ENCODE results near the gene MAS1L. TPM values are rescaled to one million over a fixed set of nuclear protein-coding genes. Genes with fewer than 3 reads are reported as not detected.
A peak's percentile ranks its signal among the peaks of the same experiment; 100 is the strongest.

MAS1L gene
- total and polyA plus RNA-seq, 4 donors: not detected

- WGBS: 75% methylated on average over 9 of the region's 9 CpGs
- Histone ChIP-seq H3K27me3 (ENCODE audit: control insufficient read depth in 4 of 4, insufficient read depth in 4 of 4, low read length in 3 of 4) (no peaks in the 10 kb centered on the region), H3K4me1 (ENCODE audit: control insufficient read depth in 4 of 4, insufficient read depth in 4 of 4, low read length in 3 of 4) (no peaks in the 10 kb centered on the region), H3K36me3 (ENCODE audit: control insufficient read depth in 4 of 4, insufficient read depth in 3 of 4, low read depth in 1 of 4, low read length in 3 of 4) (no peaks in the 10 kb centered on the region), H3K27ac (ENCODE audit: low read depth in 1 of 2, low read length in 2 of 2) (no peak overlapping the region), H3K9me3 (ENCODE audit: control insufficient read depth in 4 of 4, low read length in 3 of 4) (no peaks in the 10 kb centered on the region), H3K9ac (ENCODE audit: low read depth in 1 of 2, low read length in 2 of 2) (no peak overlapping the region), H3K4me3 (ENCODE audit: low read depth in 1 of 3, low read length in 3 of 3) (no peak overlapping the region)
- TF ChIP-seq REST (IDR thresholded peaks at IDR 0.05) (no peak), EGR1 (IDR thresholded peaks at IDR 0.05; ENCODE audit: low read depth in 2 of 2) (no peak), RXRA (IDR thresholded peaks at IDR 0.05) (no peak), CTCF (IDR thresholded peaks at IDR 0.05; ENCODE audit: low read depth, low read length, missing input control) (no peak), HNF4G (IDR thresholded peaks at IDR 0.05) (no peak), GABPA (IDR thresholded peaks at IDR 0.05 in 1 of 2, conservative IDR thresholded peaks at IDR 0.05 in 1 of 2) (no peak), MAX (IDR thresholded peaks at IDR 0.05) (no peak), RAD21 (IDR thresholded peaks at IDR 0.05) (no peak), SP1 (IDR thresholded peaks at IDR 0.05) (no peak)
- peak; percentile 14 for DNase-seq (ENCODE audit: low spot score)
Measured at GRCh38 chr6:29509711-29510110, 22.0 kb upstream of the MAS1L start.

- peak; percentile 24 for DNase-seq (ENCODE audit: low spot score)
- no peaks in the 10 kb centered on the region for H3K9me3 ChIP-seq (ENCODE audit: control insufficient read depth in 4 of 4, low read length in 3 of 4)
- H3K36me3 ChIP-seq (ENCODE audit: control insufficient read depth in 4 of 4, insufficient read depth in 3 of 4, low read depth in 1 of 4, low read length in 3 of 4): no peaks in the 10 kb centered on the region
- H3K27ac ChIP-seq (ENCODE audit: low read depth in 1 of 2, low read length in 2 of 2): no peak overlapping the region
- H3K4me1 ChIP-seq (ENCODE audit: control insufficient read depth in 4 of 4, insufficient read depth in 4 of 4, low read length in 3 of 4): no peaks in the 10 kb centered on the region
- H3K27me3 ChIP-seq (ENCODE audit: control insufficient read depth in 4 of 4, insufficient read depth in 4 of 4, low read length in 3 of 4): no peaks in the 10 kb centered on the region
- 74% methylated on average over 6 of the region's 6 CpGs for WGBS
- no peak overlapping the region for H3K9ac ChIP-seq (ENCODE audit: low read depth in 1 of 2, low read length in 2 of 2)
- TF ChIP-seq TAF1 (conservative IDR thresholded peaks at IDR 0.05): no peak
- H3K4me3 ChIP-seq (ENCODE audit: low read depth in 1 of 3, low read length in 3 of 3): no peak overlapping the region
Measured at GRCh38 chr6:29509239-29509638, 21.5 kb upstream of the MAS1L start.

- no peak overlapping the region for H3K9ac ChIP-seq (ENCODE audit: low read depth in 1 of 2, low read length in 2 of 2)
- H3K9me3 ChIP-seq (ENCODE audit: control insufficient read depth in 4 of 4, low read length in 3 of 4): no peaks in the 10 kb centered on the region
- H3K4me3 ChIP-seq (ENCODE audit: low read depth in 1 of 3, low read length in 3 of 3): no peak overlapping the region
- no peak for TF ChIP-seq RAD21 (IDR thresholded peaks at IDR 0.05)
- no peak for TF ChIP-seq REST (IDR thresholded peaks at IDR 0.05)
- TF ChIP-seq NR2F2 (IDR thresholded peaks at IDR 0.05): no peak
- TF ChIP-seq FOXA2 (IDR thresholded peaks at IDR 0.05): no peak
- no peak for DNase-seq (ENCODE audit: low spot score)
- no peaks in the 10 kb centered on the region for H3K4me1 ChIP-seq (ENCODE audit: control insufficient read depth in 4 of 4, insufficient read depth in 4 of 4, low read length in 3 of 4)
- H3K36me3 ChIP-seq (ENCODE audit: control insufficient read depth in 4 of 4, insufficient read depth in 3 of 4, low read depth in 1 of 4, low read length in 3 of 4): no peaks in the 10 kb centered on the region
- no peak overlapping the region for H3K27ac ChIP-seq (ENCODE audit: low read depth in 1 of 2, low read length in 2 of 2)
- no peaks in the 10 kb centered on the region for H3K27me3 ChIP-seq (ENCODE audit: control insufficient read depth in 4 of 4, insufficient read depth in 4 of 4, low read length in 3 of 4)
- WGBS: 76% methylated on average over 5 of the region's 5 CpGs
Measured at GRCh38 chr6:29507319-29507718, 19.6 kb upstream of the MAS1L start.

Measured in liver (tissue), 9 donors.